ENCODE measurements around the gene ABCC1. TPM values are rescaled to one million over a fixed set of nuclear protein-coding genes. Genes with fewer than 3 reads are reported as not detected.
"Not testable (repeated sequence)": the region's sequence is repeated elsewhere in the genome, so short reads cannot be mapped to it uniquely, and the experiment has no call there.

Gene ABCC1
- total and polyA plus RNA-seq, 4 donors: 8.6 to 15.5 (median 13.4) TPM

GRCh38 chr16:16143038-16143763 is 193.8 kb downstream of the ABCC1 start:
- 95% methylated on average over 11 of the region's 15 CpGs for WGBS (ENCODE audit: insufficient coverage)
- H3K4me3 ChIP-seq (ENCODE audit: low read depth, low read length): no peak overlapping the region
- no peaks in the 10 kb centered on the region for H3K27me3 ChIP-seq (ENCODE audit: control insufficient read depth, insufficient read depth, low read length)
- DNase-seq (ENCODE audit: low read depth in 4 of 6, low spot score in 6 of 6): no peak
- H3K4me1 ChIP-seq (ENCODE audit: control insufficient read depth, insufficient read depth, low read length): peaks cover 11% of the 10 kb centered on the region
- no peaks in the 10 kb centered on the region for H3K9me3 ChIP-seq (ENCODE audit: control insufficient read depth, insufficient read depth, low read length)
- H3K36me3 ChIP-seq (ENCODE audit: control insufficient read depth, insufficient read depth, low read length): peaks cover 43% of the 10 kb centered on the region
- H3K27ac ChIP-seq (ENCODE audit: low read depth, low read length): no peak overlapping the region

GRCh38 chr16:16143931-16144330 is 194.5 kb downstream of the ABCC1 start:
- no peaks in the 10 kb centered on the region for H3K27me3 ChIP-seq (ENCODE audit: control insufficient read depth, insufficient read depth, low read length)
- peaks cover 11% of the 10 kb centered on the region for H3K4me1 ChIP-seq (ENCODE audit: control insufficient read depth, insufficient read depth, low read length)
- peaks cover 35% of the 10 kb centered on the region for H3K36me3 ChIP-seq (ENCODE audit: control insufficient read depth, insufficient read depth, low read length)
- DNase-seq (ENCODE audit: low read depth in 4 of 6, low spot score in 6 of 6): no peak
- H3K27ac ChIP-seq (ENCODE audit: low read depth, low read length): no peak overlapping the region
- no CpG with 5 or more reads among the region's 8 CpGs for WGBS (ENCODE audit: insufficient coverage)
- no peaks in the 10 kb centered on the region for H3K9me3 ChIP-seq (ENCODE audit: control insufficient read depth, insufficient read depth, low read length)
- H3K4me3 ChIP-seq (ENCODE audit: low read depth, low read length): no peak overlapping the region

GRCh38 chr16:16144416-16144815 is 195.0 kb downstream of the ABCC1 start:
- peaks cover 11% of the 10 kb centered on the region for H3K4me1 ChIP-seq (ENCODE audit: control insufficient read depth, insufficient read depth, low read length)
- no peak for DNase-seq (ENCODE audit: low read depth in 4 of 6, low spot score in 6 of 6)
- H3K4me3 ChIP-seq (ENCODE audit: low read depth, low read length): no peak overlapping the region
- no peaks in the 10 kb centered on the region for H3K27me3 ChIP-seq (ENCODE audit: control insufficient read depth, insufficient read depth, low read length)
- 96% methylated on average over 5 of the region's 5 CpGs for WGBS (ENCODE audit: insufficient coverage)
- no peaks in the 10 kb centered on the region for H3K9me3 ChIP-seq (ENCODE audit: control insufficient read depth, insufficient read depth, low read length)
- peaks cover 30% of the 10 kb centered on the region for H3K36me3 ChIP-seq (ENCODE audit: control insufficient read depth, insufficient read depth, low read length)
- H3K27ac ChIP-seq (ENCODE audit: low read depth, low read length): no peak overlapping the region

- peaks cover 31% of the 10 kb centered on the region for H3K36me3 ChIP-seq (ENCODE audit: control insufficient read depth, insufficient read depth, low read length)
- no peaks in the 10 kb centered on the region for H3K9me3 ChIP-seq (ENCODE audit: control insufficient read depth, insufficient read depth, low read length)
- H3K27me3 ChIP-seq (ENCODE audit: control insufficient read depth, insufficient read depth, low read length): no peaks in the 10 kb centered on the region
- H3K27ac ChIP-seq (ENCODE audit: low read depth, low read length): no peak overlapping the region
- no peak overlapping the region for H3K4me3 ChIP-seq (ENCODE audit: low read depth, low read length)
- 98% methylated on average over 4 of the region's 5 CpGs for WGBS (ENCODE audit: insufficient coverage)
- H3K4me1 ChIP-seq (ENCODE audit: control insufficient read depth, insufficient read depth, low read length): peaks cover 19% of the 10 kb centered on the region
- no peak for DNase-seq (ENCODE audit: low read depth in 4 of 6, low spot score in 6 of 6)
Measured at GRCh38 chr16:16145286-16145685, 195.9 kb downstream of the ABCC1 start.

- no peak overlapping the region for H3K27ac ChIP-seq (ENCODE audit: low read depth, low read length)
- DNase-seq (ENCODE audit: low read depth in 4 of 6, low spot score in 6 of 6): peak in 3 of 6 donors; percentile 20 to 72 (median 68)
- peaks cover 26% of the 10 kb centered on the region for H3K4me1 ChIP-seq (ENCODE audit: control insufficient read depth, insufficient read depth, low read length)
- no peak overlapping the region for H3K4me3 ChIP-seq (ENCODE audit: low read depth, low read length)
- H3K27me3 ChIP-seq (ENCODE audit: control insufficient read depth, insufficient read depth, low read length): no peaks in the 10 kb centered on the region
- peaks cover 23% of the 10 kb centered on the region for H3K36me3 ChIP-seq (ENCODE audit: control insufficient read depth, insufficient read depth, low read length)
- no peaks in the 10 kb centered on the region for H3K9me3 ChIP-seq (ENCODE audit: control insufficient read depth, insufficient read depth, low read length)
- WGBS (ENCODE audit: insufficient coverage): 41% methylated on average over 14 of the region's 14 CpGs
Measured at GRCh38 chr16:16146380-16147315, 197.2 kb downstream of the ABCC1 start.

GRCh38 chr16:16147316-16147999 is 198.0 kb downstream of the ABCC1 start:
- 84% methylated on average over 16 of the region's 17 CpGs for WGBS (ENCODE audit: insufficient coverage)
- H3K36me3 ChIP-seq (ENCODE audit: control insufficient read depth, insufficient read depth, low read length): peaks cover 18% of the 10 kb centered on the region
- H3K27me3 ChIP-seq (ENCODE audit: control insufficient read depth, insufficient read depth, low read length): no peaks in the 10 kb centered on the region
- peaks cover 26% of the 10 kb centered on the region for H3K4me1 ChIP-seq (ENCODE audit: control insufficient read depth, insufficient read depth, low read length)
- H3K9me3 ChIP-seq (ENCODE audit: control insufficient read depth, insufficient read depth, low read length): no peaks in the 10 kb centered on the region
- H3K4me3 ChIP-seq (ENCODE audit: low read depth, low read length): no peak overlapping the region
- DNase-seq (ENCODE audit: low read depth in 4 of 6, low spot score in 6 of 6): peak in 1 of 6 donors; percentile 9
- H3K27ac ChIP-seq (ENCODE audit: low read depth, low read length): no peak overlapping the region

GRCh38 chr16:16148000-16148599 is 198.7 kb downstream of the ABCC1 start:
- not testable (repeated sequence) for DNase-seq (ENCODE audit: low read depth in 4 of 6, low spot score in 6 of 6); H3K27me3 ChIP-seq (ENCODE audit: control insufficient read depth, insufficient read depth, low read length); H3K9me3 ChIP-seq (ENCODE audit: control insufficient read depth, insufficient read depth, low read length); H3K4me3 ChIP-seq (ENCODE audit: low read depth, low read length); H3K27ac ChIP-seq (ENCODE audit: low read depth, low read length)
- peaks cover 18% of the 10 kb centered on the region for H3K36me3 ChIP-seq (ENCODE audit: control insufficient read depth, insufficient read depth, low read length)
- peaks cover 26% of the 10 kb centered on the region for H3K4me1 ChIP-seq (ENCODE audit: control insufficient read depth, insufficient read depth, low read length)
- 82% methylated on average over 6 of the region's 15 CpGs for WGBS (ENCODE audit: insufficient coverage)

GRCh38 chr16:16148755-16149154 is 199.3 kb downstream of the ABCC1 start:
- no peak for DNase-seq (ENCODE audit: low read depth in 4 of 6, low spot score in 6 of 6)
- Histone ChIP-seq H3K9me3 (ENCODE audit: control insufficient read depth, insufficient read depth, low read length) (no peaks in the 10 kb centered on the region), H3K4me3 (ENCODE audit: low read depth, low read length) (no peak overlapping the region), H3K27me3 (ENCODE audit: control insufficient read depth, insufficient read depth, low read length) (no peaks in the 10 kb centered on the region), H3K27ac (ENCODE audit: low read depth, low read length) (no peak overlapping the region), H3K36me3 (ENCODE audit: control insufficient read depth, insufficient read depth, low read length) (peaks cover 18% of the 10 kb centered on the region), H3K4me1 (ENCODE audit: control insufficient read depth, insufficient read depth, low read length) (peaks cover 26% of the 10 kb centered on the region)
- 78% methylated on average over 3 of the region's 9 CpGs for WGBS (ENCODE audit: insufficient coverage)

- no peak for DNase-seq (ENCODE audit: low read depth in 4 of 6, low spot score in 6 of 6)
- no peaks in the 10 kb centered on the region for H3K27me3 ChIP-seq (ENCODE audit: control insufficient read depth, insufficient read depth, low read length)
- H3K4me3 ChIP-seq (ENCODE audit: low read depth, low read length): no peak overlapping the region
- H3K9me3 ChIP-seq (ENCODE audit: control insufficient read depth, insufficient read depth, low read length): no peaks in the 10 kb centered on the region
- peaks cover 26% of the 10 kb centered on the region for H3K4me1 ChIP-seq (ENCODE audit: control insufficient read depth, insufficient read depth, low read length)
- peak overlapping the region; percentile 16 for H3K27ac ChIP-seq (ENCODE audit: low read depth, low read length)
- 74% methylated on average over 10 of the region's 10 CpGs for WGBS (ENCODE audit: insufficient coverage)
- peaks cover 18% of the 10 kb centered on the region for H3K36me3 ChIP-seq (ENCODE audit: control insufficient read depth, insufficient read depth, low read length)
Measured at GRCh38 chr16:16149710-16150116, 200.3 kb downstream of the ABCC1 start.

Measured in spinal cord (tissue), 10 donors.